GM21825 (cell line): ENCODE data around the gene KBTBD4.
A peak's percentile ranks its signal among the peaks of the same experiment; 100 is the strongest.

Source experiments
- ATAC-seq: cut with Tn5 transposase; IDR thresholded peaks from one replicate; pipeline ENCODE4 v1.9.1; 2021; ENCODE audit warnings: mild to moderate bottlenecking, moderate library complexity; ENCODE audit not compliant: unreplicated experiment

Gene KBTBD4

DNA sequence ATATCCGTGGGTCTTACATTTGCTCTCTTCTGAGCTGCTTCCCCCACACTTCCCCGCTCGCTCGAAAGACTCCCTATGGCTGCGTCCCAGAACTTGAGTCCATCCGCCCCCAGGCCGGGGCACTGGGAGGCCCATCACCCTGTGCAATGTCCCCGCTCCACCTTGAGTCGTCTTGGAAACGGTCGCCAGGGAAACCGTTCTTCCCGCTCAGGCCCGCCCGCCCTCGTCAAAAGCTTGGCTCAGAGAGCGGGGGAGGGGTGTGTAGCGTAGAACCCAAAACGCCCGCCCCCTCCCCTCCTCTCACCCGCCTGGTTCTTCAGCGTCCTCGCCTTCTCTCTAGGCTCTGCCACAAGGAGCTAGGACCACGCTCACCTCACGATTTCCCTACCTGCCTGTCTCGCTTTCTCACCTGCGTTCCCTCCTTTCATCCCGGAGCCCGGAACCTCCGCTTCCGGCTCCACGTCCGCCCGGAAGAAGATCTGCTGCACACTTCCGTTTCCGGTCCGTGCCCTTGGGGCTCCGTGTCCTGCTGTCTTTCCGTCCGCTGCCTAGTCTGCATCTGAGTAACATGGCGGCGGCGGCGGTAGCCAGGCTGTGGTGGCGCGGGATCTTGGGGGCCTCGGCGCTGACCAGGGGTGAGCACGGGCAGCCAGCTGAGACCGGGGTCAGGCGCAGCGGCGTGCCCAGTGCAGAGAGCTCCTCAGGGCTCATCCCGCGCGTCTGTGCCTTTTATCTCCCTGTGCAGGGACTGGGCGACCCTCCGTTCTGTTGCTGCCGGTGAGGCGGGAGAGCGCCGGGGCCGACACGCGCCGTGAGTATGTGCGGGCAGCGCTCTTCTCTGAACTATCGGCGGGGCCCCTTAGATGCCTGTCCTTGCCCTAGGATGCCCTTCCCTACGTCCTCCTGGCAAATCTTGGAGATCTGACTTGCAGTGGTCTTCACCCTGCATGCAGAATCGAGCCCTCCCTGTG, at the start of gene KBTBD4, which contains the start of gene NDUFS3:
KBTBD4 (minus strand) TSS at position 447 of the 971 bp plus-strand sequence; CDS start at position 428, 19 bp downstream.
NDUFS3 (plus strand) TSS at position 551 of the 971 bp plus-strand sequence; CDS start at position 569, 18 bp downstream.
- peak; percentile 90 for ATAC-seq

DNA sequence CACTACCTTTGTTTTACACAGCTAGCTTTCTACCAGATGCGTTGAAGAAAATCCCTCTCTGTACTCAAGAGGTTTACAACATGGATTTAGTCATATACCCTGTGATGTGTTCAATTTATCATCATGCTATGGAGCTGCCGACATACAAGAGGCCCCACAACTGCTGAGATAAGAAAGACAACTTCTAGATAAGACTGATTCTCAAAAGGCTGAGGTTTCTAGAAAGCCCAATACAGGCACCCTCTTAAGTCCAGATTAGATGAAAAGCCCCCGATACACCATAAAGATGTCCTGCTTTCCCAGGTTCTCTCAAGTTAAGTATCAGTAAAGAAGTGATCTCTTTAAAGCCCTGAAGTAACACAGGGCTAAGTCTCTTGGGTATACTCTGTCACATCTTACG, 49.3 kb upstream of the KBTBD4 start:
- no peak for ATAC-seq

DNA sequence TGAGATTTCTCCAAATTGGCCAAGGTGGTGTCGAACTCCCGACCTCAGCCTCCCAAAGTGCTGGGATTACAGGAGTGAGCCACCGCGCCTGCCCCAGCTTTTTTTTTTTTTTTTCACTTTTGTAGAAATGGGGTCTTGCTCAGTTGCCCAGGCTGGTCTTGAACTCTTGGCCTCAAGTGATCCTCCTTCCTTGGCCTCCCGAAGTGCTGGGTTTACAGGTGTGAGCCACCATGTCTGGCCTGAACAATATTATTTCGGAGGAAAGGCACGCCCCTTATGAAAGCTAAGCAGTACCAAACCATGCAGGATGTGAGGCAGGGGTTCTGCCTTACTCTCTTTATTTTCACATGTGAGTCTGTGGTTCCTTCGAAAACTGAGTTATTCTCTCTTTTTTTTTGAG, 47.5 kb upstream of the KBTBD4 start:
- no peak for ATAC-seq

DNA sequence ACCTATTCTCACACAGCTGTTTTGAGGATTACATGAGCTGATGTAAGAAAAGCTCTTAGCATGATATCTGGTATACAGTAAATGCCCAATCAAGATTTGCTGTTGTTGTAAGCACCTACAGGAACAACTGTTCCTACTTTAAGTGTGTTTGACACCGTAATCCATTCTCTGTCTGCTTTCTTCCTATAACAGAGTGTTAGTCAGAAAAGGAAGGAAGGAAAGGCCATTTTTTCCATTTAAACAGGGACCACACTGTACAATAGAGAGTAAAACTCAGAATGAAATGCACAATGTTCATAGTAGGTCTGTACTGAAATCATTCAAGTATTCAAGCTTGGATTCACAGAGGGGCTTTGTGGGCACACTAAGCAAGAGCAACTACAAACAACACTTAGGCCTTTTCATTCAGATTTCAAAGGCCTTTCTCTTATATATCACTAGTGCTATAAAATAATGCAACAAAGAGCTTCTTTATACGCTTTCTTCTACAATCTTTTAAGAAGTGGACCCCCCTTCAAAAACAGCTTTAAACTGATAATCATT, 42.1 kb upstream of the KBTBD4 start:
- ATAC-seq = no peak

DNA sequence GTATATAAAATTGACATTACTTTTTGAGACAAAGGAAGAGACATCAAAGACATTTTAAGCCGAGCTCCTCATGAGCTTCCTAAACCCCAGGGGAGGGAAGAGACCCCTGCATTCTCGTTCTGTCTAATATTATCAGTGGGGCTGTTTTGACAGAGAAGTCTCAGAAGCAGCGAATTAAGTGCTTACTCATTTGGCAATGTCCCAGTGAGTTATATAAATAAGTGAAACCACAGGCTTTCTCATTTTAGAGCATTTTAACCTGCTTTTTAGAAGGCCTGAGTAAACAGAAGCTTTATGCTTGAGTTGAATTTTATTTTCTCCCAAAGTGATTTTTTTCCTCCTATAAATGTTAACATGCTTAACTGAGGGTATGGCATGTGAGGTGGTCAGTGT, 38.6 kb upstream of the KBTBD4 start:
- ATAC-seq = no peak

DNA sequence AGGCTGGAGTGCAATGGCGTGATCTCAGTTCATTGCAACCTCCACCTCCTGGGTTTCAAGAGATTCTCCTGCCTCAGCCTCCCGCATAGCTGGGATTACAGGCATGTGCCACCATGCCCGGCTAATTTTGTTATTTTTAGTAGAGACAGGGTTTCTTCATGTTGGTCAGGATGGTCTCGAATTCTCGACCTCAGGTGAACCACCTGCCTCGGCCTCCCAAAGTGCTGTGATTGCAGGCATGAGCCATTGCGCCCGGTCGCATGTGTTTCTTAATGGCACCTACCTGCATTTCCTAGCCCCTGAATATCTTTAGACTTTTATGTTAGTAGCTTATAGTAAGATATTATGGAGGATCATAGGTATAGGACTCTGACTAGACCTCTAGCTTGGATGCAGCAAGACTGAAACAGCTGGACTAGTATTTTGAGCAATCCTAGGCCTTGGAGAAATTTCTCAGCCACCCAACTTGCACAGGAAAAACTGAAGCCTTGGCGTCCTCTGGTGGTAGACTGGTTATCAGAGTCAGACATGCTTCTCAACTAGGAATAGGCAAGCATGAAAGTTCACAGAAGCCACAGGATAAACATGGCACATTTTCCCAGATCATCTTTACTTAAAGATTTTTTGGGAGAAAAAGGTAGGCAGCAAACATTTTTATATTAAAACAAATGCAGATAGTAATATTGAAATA, 38.1 kb upstream of the KBTBD4 start:
- peak; percentile 54 for ATAC-seq

DNA sequence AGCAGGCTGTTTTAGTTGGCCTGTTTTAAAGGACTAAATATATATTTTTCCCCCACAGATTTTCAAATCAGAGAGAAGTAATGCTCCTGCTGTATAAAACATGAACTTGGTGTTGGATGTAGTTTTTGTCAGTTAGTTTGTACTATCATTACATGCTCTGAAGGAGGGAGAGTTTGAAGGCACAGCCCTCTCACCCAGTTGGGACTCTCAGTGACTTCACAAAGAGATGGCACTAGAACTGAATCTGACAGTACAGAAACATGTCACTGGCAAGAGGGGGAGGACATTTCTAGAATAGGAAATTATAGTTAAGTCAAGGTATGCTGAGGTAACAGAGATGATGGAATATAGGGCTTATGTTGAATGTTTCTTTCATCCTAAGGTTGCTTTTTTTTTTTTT, 36.5 kb upstream of the KBTBD4 start:
- no peak for ATAC-seq

DNA sequence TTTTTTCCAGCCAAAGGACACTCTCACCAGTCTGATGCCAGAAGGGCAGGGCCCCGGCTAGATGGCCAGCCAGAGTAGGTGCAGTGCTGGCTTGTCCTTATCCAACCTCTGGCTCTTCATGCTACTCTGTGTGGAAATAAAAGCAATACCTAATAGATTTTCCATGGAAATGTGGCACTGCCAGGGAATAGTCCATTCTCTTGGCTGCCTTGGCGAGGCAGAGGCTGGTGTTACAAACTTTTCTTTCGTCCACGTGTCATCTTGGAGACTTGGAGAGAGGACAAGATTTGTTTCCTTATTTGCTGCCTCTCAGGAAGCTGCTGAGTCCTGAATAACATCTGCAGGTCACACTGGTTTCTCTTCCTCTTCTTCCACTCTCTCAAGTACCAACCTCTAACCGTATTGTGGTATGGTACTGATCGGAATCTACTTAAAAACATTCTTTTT, 32.6 kb upstream of the KBTBD4 start:
- peak; percentile 83 for ATAC-seq

DNA sequence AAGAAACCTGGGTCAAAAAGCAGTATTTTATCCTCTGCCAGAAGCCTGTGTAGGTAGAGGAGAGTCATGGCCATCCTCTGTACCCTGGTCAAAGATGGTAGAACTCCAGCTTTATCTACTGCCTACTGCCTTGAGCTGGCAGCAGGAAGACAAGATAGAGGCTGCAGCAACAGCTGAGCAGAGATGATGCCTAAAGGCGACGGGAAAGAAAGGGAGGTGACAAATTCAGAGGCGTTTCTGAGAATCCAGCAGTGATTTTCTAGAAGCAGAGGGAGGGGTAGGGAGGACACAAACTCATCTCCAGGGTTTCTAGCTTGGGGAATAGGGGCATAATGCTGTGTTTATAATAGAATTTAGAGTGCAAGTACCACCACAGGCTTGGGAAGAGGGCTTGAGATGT, 30.9 kb upstream of the KBTBD4 start:
- no peak for ATAC-seq

DNA sequence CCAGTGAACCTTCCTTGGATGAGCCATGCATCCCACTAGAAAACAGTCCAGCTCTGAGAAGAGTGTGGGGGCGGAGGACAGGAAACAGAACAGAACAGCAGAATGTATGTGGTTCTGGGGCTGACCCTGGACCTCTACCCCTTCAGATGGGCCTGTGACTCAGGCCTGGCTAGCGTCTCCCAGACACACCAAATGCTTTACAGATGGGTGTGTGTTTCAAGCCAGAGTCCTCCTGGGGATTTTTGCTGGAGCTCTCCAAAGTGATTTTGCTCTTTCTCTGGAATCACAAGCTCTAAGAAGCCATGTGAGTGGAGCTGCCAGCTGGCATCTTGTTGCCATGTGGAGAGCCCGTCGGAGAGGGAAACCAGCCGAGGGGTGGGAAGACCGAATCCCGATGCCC, 28.6 kb upstream of the KBTBD4 start:
- no peak for ATAC-seq

DNA sequence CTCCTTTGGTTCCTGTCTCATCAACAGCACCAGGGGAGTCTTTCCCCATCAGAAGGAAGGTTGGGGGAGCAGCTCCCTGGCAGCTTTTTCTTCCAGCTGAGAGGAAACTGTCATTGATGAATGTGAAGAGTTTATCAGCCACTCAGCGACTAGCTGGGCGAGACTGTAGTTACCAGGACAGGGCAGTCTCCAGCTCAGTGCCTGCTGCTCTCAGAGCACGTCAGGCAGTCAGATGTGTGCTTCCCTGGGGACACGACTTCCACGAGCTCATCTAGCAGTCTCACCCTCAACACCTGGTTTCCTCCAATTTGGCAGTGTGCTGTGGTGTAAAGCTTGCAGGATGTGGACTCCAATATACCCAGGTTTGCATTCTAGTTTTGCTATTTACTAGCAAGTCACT, 28.0 kb upstream of the KBTBD4 start:
- ATAC-seq = no peak

DNA sequence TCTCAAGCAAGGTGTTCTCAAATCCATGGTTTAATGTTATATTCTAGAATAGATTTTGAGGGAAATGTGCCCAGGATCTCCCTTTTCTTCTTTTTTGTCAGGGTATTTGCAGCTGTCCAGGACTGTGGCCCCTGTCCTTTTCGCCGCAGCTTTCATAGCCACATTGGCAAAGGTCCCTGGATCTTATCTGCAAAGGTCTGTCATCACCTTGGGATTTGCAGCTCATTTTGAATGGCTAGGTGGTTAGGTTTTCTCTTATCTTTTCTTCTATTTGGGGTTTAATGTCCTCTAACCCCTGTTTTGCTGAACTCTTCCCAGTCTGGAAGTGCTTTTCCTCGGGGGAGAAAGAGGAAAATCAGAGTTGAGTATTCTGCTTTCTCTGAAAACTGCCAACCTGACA, 27.2 kb upstream of the KBTBD4 start:
- ATAC-seq = no peak

DNA sequence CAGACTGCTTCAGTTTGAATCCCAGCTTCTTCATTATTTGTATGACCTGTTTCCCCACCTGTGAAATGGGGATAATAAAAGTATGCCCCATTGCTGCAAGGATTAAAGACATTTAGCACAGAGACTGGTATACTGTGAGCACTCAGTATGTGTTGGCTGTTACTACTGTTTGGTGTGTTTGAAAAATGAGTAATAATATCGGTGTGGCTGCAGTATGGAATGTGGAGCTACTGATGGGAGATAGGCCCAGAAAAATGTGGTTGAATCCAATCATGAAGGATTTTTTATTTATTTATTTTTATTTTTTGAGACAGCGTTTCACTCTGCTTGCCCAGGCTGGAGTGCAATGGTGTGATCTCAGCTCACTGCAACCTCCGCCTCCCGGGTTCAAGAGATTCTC, 24.5 kb upstream of the KBTBD4 start:
- ATAC-seq = no peak

DNA sequence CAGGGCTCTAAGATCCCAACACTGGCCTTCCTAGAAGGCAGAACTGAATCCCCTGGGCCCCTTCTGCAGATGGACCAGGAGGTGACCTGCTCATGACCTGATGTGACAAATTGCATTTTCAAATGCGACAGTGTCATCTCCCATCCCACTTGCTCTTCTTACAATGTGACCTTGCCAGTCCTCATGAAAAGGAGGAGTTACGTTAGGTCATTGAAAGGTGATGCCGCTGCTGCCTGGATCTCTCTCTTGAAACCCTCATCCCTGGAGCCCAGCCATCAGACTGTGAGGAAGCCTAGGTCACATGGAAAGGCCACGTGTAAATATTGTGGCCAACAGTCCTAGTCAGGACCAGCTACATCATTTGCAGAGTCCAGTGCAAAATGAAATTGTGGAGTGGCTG, 21.1 kb upstream of the KBTBD4 start:
- ATAC-seq = no peak

DNA sequence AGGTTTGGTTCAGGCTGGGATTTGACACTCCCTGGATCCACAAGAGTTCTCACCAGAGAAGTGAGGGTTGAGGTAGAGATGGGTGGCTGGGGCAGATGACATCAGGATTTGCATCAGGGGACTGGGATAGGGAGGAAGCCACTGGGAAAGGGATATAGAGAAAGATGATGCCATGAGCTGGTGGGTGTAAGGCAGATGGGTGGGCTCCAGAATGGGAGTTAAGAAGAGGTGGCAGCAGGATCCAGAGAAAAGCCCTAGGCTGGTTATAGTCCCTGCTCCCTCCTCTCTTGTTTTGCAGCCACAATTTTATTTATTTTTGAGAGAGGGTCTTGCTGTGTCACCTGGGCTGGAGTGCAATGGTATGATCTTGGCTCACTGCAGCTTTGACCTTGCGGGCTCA, 17.2 kb upstream of the KBTBD4 start:
- ATAC-seq = no peak

DNA sequence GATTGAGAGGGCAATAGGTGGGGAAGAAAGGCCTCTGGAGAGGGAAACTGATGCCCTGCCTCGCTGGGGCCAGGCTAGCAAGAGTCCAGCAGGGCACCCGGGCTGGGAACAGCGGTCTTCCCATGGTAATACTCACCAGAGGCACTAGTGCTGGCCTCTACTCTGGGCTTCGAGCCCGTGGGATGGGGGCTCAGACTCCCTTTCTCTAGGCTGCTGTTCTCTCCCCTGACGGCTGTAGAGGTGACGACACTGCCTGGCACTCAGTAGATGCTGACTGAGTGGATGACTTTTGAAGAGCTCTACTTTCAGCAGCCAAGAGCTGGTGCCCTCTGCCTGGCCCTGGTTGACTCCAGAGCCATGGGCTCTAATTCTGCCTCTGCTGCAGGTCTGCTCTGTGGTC, 16.3 kb upstream of the KBTBD4 start:
- no peak for ATAC-seq

DNA sequence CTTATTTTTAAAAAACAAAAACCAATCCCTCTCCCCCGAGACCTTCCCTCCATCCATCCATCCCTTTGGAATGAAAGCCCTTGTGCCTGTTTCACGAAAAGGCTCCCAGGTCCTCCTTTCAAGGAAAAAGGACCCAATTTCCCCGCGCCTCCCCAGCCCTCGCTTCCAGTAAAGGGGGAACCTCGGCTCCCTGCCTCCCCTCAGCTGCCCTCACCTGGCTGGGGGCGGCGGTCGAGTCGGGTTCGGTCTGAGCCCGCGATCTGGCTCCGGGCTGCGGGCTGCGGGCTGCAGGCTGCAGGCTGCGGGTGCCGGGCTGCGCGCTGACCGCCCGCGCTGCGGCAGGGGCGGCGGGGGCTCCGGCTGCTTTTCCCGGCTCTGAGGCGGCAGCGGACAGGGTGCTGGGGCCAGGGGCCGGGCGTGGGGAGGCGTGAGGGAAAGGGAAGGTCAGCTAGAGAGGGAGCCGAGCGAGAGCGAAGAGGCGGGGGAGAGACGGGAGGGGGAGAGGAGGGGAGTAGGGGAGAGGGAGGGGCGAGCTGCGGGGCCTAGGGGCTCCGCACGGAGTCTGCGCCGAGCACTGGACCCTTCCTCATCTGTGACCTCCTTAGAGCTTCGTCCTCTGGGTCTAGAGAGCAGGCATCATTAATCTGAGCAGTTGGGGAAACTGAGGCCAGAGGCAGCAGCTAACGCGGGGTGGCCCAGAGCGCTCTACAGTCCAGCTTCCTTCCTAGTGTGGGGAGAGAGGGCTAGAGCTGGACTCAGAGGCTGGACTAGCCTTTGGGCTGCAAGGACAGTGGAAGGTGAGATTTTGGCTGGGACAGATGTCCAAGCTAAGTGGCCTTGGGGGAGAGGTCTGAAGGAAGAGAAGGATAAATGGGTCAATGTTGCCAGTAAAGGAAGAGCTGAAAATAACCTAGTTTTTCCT, 15.4 kb upstream of the KBTBD4 start, which contains the start of gene C1QTNF4:
C1QTNF4 (minus strand) TSS at position 478 of the 922 bp plus-strand sequence. CDS start 3,601 bp downstream, outside the sequence.
- ATAC-seq = no peak

DNA sequence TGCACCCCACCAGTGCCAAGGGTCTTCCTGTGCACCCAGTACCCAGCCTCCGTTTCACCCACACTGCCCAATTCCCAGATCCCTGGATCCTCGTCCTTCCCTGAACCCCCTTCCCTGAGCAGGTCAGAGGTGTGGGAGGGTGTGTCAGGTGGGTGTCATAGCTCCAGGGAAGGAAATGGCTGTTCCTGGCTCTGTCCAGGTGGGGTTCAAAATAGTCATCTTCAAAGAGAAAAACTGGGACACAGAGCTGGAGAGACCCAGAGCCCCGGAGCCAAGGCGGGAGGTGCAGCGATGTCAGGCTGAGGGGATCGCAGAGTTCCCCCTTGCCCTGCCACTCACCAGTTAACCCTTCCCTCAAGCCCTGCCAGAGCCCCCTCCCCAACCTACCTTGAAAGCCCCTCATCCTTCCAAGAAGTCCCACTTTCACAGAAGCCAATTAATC, 14.7 kb upstream of the KBTBD4 start:
- no peak for ATAC-seq

DNA sequence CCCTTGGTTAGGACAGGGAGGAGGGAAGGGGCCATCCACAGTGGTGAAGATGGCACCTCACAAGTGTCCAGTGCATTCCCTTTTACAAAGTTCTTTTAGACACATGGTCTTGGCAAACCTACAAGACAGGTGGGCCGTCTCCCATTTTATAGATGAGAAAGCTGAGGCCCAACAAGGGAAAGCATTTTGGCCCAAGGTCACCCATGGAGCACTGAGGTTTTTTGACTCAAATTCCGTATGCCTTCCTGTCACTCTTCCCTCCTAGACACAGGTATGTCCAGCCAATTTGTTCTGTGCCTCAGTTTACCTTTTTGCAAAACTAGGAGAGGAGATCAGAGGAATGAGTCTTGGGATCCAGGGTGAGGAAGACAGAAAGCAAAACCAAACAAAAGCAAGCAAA, 14.2 kb upstream of the KBTBD4 start:
- ATAC-seq = no peak

DNA sequence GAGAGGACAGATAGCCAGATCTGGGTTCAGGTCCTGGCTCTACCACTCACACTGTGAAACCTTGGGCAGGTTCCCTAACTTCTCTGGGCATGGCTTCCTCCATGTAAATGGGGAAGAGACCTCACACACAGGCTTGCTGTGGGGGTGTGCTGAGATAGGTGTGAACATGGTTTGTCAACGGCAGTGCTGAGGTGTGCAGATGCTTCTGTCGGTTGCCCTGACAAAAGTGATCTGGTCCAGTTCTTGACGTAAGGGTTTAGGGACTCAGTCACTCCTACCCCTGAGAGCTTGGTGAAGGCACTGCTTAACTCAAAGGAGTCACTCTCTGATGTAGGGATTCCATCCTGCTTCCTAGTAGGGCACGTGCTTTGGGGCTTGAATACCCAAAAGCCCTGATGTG, 13.5 kb upstream of the KBTBD4 start:
- no peak for ATAC-seq
